Measurements from ENCODE around the gene PLA2G2F. TPM values are rescaled to one million over a fixed set of nuclear protein-coding genes. Genes with fewer than 3 reads are reported as not detected.

Gene PLA2G2F
- total RNA-seq, 1 donor from 2014 or later, result not detected

DNA sequence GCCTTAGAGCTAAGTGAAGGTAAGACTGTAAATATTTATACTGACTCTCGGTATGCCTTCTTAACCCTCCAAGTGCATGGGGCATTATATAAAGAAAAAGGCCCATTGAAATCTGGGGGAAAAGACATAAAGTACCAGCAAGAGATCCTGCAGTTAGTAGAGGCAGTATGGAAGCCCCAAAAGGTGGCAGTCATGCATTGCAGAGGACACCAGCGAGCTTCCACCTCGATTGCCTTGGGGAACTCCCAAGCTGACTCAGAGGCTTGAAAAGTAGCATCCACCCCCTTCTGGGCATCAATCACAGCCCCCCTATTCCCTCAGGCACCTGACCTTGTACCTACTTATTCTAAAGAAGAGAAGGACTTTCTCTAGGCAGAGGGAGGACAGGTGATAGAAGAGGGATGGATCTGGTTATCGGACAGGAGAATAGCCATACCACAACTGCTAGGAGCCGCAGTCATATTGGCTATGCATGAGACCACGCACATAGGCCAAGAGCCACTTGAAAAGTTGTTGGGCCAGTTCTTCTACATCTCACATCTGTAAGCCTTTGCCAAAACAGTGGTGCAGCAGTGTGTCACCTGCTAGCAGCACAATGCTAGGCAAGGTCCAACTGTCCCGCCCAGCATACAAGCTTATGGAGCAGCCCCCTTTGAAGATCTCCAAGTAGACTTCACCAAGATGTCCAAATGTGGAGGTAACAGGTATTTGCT lies 19.4 kb downstream of the PLA2G2F start:
- H3K4me3 Mint-ChIP-seq, result no peak overlapping the region
- no peak for DNase-seq (ENCODE audit: low read depth, low spot score)
- no peak overlapping the region for H3K27ac Mint-ChIP-seq (ENCODE audit: unreplicated experiment)
- peaks cover 6% of the 10 kb centered on the region for H3K36me3 Mint-ChIP-seq (ENCODE audit: low read depth)
- no peaks in the 10 kb centered on the region for H3K4me1 Mint-ChIP-seq
- H3K9me3 Mint-ChIP-seq, result peaks cover 3% of the 10 kb centered on the region
- TF ChIP-seq, protein P1, sequence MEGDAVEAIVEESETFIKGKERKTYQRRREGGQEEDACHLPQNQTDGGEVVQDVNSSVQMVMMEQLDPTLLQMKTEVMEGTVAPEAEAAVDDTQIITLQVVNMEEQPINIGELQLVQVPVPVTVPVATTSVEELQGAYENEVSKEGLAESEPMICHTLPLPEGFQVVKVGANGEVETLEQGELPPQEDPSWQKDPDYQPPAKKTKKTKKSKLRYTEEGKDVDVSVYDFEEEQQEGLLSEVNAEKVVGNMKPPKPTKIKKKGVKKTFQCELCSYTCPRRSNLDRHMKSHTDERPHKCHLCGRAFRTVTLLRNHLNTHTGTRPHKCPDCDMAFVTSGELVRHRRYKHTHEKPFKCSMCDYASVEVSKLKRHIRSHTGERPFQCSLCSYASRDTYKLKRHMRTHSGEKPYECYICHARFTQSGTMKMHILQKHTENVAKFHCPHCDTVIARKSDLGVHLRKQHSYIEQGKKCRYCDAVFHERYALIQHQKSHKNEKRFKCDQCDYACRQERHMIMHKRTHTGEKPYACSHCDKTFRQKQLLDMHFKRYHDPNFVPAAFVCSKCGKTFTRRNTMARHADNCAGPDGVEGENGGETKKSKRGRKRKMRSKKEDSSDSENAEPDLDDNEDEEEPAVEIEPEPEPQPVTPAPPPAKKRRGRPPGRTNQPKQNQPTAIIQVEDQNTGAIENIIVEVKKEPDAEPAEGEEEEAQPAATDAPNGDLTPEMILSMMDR (conservative IDR thresholded peaks at IDR 0.05), result no peak
- H3K27me3 Mint-ChIP-seq (ENCODE audit: low read depth), result peaks cover 5% of the 10 kb centered on the region

GRCh38 chr1:20160034-20160433 lies 20.9 kb downstream of the PLA2G2F start:
- TF ChIP-seq, protein P1 (conservative IDR thresholded peaks at IDR 0.05), result no peak
- no peaks in the 10 kb centered on the region for H3K4me1 Mint-ChIP-seq
- H3K36me3 Mint-ChIP-seq (ENCODE audit: low read depth), result peaks cover 6% of the 10 kb centered on the region
- H3K9me3 Mint-ChIP-seq, result peaks cover 3% of the 10 kb centered on the region
- H3K27ac Mint-ChIP-seq (ENCODE audit: unreplicated experiment), result no peak overlapping the region
- DNase-seq (ENCODE audit: low read depth, low spot score), result no peak
- H3K27me3 Mint-ChIP-seq (ENCODE audit: low read depth), result peaks cover 5% of the 10 kb centered on the region
- H3K4me3 Mint-ChIP-seq, result no peak overlapping the region

GRCh38 chr1:20164694-20165202 lies 25.6 kb downstream of the PLA2G2F start:
- H3K4me3 Mint-ChIP-seq, result no peak overlapping the region
- no peaks in the 10 kb centered on the region for H3K4me1 Mint-ChIP-seq
- H3K36me3 Mint-ChIP-seq (ENCODE audit: low read depth), result peaks cover 2% of the 10 kb centered on the region
- DNase-seq (ENCODE audit: low read depth, low spot score), result no peak
- H3K9me3 Mint-ChIP-seq, result peaks cover 6% of the 10 kb centered on the region
- peaks cover 8% of the 10 kb centered on the region for H3K27me3 Mint-ChIP-seq (ENCODE audit: low read depth)
- no peak overlapping the region for H3K27ac Mint-ChIP-seq (ENCODE audit: unreplicated experiment)
- TF ChIP-seq, protein P1 (conservative IDR thresholded peaks at IDR 0.05), result no peak

DNA sequence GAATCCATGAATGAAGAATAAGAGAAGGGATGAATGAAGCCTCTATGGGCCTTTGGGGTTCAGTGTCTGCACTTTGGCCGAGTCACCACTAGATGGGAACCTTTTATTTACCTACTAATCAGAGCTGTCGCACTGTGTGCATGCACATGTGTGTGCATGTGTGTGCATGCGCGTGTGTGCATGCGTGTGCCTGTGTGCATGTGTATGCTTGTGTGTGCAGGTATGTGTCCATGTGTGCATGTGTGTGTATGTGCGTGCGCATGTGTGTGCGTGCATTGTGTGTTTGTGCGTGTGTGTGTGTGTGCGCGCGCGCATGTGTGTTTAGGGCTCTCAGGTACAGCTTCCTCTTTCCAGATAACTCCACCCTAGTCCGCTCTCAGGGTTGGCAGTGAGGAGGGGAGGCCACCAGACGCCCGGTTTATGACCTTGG lies 26.4 kb downstream of the PLA2G2F start:
- H3K27ac Mint-ChIP-seq (ENCODE audit: unreplicated experiment), result no peak overlapping the region
- no peak for DNase-seq (ENCODE audit: low read depth, low spot score)

GRCh38 chr1:20166051-20166450 lies 26.9 kb downstream of the PLA2G2F start:
- Mint-ChIP-seq H3K36me3 (ENCODE audit: low read depth) (no peaks in the 10 kb centered on the region), H3K4me3 (no peak overlapping the region), H3K27me3 (ENCODE audit: low read depth) (peaks cover 8% of the 10 kb centered on the region), H3K4me1 (no peaks in the 10 kb centered on the region), H3K9me3 (peaks cover 6% of the 10 kb centered on the region), H3K27ac (ENCODE audit: unreplicated experiment) (no peak overlapping the region)
- DNase-seq (ENCODE audit: low read depth, low spot score), result no peak
- TF ChIP-seq, protein P1 (conservative IDR thresholded peaks at IDR 0.05), result no peak

More for the DNA sequence above, 26.4 kb downstream of the PLA2G2F start:
- Mint-ChIP-seq H3K36me3 (ENCODE audit: low read depth) (no peaks in the 10 kb centered on the region), H3K4me1 (no peaks in the 10 kb centered on the region), H3K27me3 (ENCODE audit: low read depth) (peaks cover 8% of the 10 kb centered on the region), H3K9me3 (peaks cover 6% of the 10 kb centered on the region), H3K4me3 (no peak overlapping the region)
- TF ChIP-seq, protein P1 (conservative IDR thresholded peaks at IDR 0.05), result peak; percentile 42

Measured in neural crest cell (in vitro differentiated cells).